Ovary (tissue), 9 donors: ENCODE data around the gene GRIK4. TPM values are rescaled to one million over a fixed set of nuclear protein-coding genes. Genes with fewer than 3 reads are reported as not detected.

Source experiments
- DNase-seq, 5 donors: peaks; one replicate each; pipeline ENCODE4 v3.0.0-alpha.2; 2019 to 2020
- H3K27ac ChIP-seq, 2 donors: fragments of 200-600 bp; one replicate each; pipeline versions ENCODE4 v1.5.1 to v1.8.0; 2019 to 2022
- H3K27me3 ChIP-seq: fragments of 200-600 bp; one replicate; pipeline ENCODE4 v1.8.0; 2022
- H3K36me3 ChIP-seq: fragments of 200-600 bp; sonication (generic); one replicate; pipeline ENCODE4 v1.5.1; 2019
- H3K4me1 ChIP-seq: one replicate; pipeline ENCODE4 v1.8.1; 2013; ENCODE audit warnings: mild to moderate bottlenecking, moderate library complexity; ENCODE audit not compliant: insufficient read depth
- H3K4me3 ChIP-seq: fragments of 200-600 bp; sonication (generic); one replicate; pipeline ENCODE4 v1.5.1; 2017
- H3K9me3 ChIP-seq, 2 donors: fragments of 200-600 bp in 1 of 2; sonication (generic) in 1 of 2; one replicate each; pipeline versions ENCODE4 v1.5.1 to v1.8.1; 2013 to 2019; ENCODE audit warnings: mild to moderate bottlenecking in 1 of 2, moderate library complexity in 1 of 2
- EP300 ChIP-seq: sonication (generic); formaldehyde crosslinking; IDR thresholded peaks from one replicate; pipeline ENCODE4 v1.6.1; 2017; ENCODE audit warnings: antibody characterized with exemption
- POLR2A ChIP-seq: fragments of 450-650 bp; IDR thresholded peaks from one replicate; pipeline ENCODE4 v1.6.1; 2017; ENCODE audit warnings: antibody characterized with exemption, mild to moderate bottlenecking, moderate library complexity
- WGBS, 3 donors: extraction: QIAGEN DNeasy Blood & Tissue Kit in 1 of 3; methylation state at CpG; one replicate each; pipeline versions ENCODE4 v1.1.5 to v1.1.7; 2013 to 2017; 5-methylcytosine and 5-hydroxymethylcytosine counted together
- intact Hi-C, 4 donors: fragments of 100-400 bp; cut with DNase I; formaldehyde crosslinking; loops; one replicate each; pipeline versions ENCODE4 v1.11.0 to v1.15.1; 2022 to 2023
- polyA plus RNA-seq, 2 donors: library from polyadenylated mRNA; stranded (reverse); fragments of 200-250 nt in 1 of 2; fragments of 350-450 nt in 1 of 2; fragmentation: Illumina TruSeq in 1 of 2; extraction: RNeasy Lipid Tissue Mini Kit (QIAGEN cat#74804) in 1 of 2; gene quantifications; one replicate each; pipeline ENCODE4 v1.2.3, GENCODE V29; 2013 to 2014
- total RNA-seq, 7 donors: library from RNA; depleted of rRNA in 2 of 7; stranded (reverse); fragments of >200 nt in 2 of 7; fragmentation: NEBNext Ultra II Directional in 3 of 7; extraction: Animal tissue kit (Norgen Biotek cat#: 25700) in 3 of 7; gene quantifications; one replicate each; pipeline versions ENCODE4 v1.1.0 to v1.2.4, GENCODE V29; 2016 to 2023
- TF ChIP-seq, protein P1 (sequence below), 3 donors: fragments of 450-650 bp in 2 of 3; fragments of 200-600 bp in 1 of 3; IDR thresholded peaks; one replicate each; pipeline versions ENCODE4 v1.5.1 to v1.8.0; 2016 to 2022; ENCODE audit warnings: antibody characterized with exemption in 3 of 3, mild to moderate bottlenecking in 1 of 3
- donor health status: DM: no; HTN: no; CAD: no; lungs with moderate emphysema.
- donor health status: DM: no; HTN: no; CAD: no.
- donor health status: Bipolar disorder and iron deficiency.
- donor health status: DM: yes; HTN: yes; CAD: no.
- donor health status: DM: no; HTN: no; CAD: no.
- donor health status: DM: yes; HTN: yes; CAD: no.

Gene GRIK4
- total and polyA plus RNA-seq, 9 donors: 1.3 to 13.4 (median 2.3) TPM

- no peak overlapping the region for H3K27ac ChIP-seq
- no peaks in the 10 kb centered on the region for H3K27me3 ChIP-seq
- H3K36me3 ChIP-seq: no peaks in the 10 kb centered on the region
- DNase-seq: no peak
- WGBS, 3 donors: 79 to 82% (median 81%) methylated on average over 3 of the region's 3 CpGs
- intact Hi-C loops: loop anchor here in 1 of 4 donors (5.0 kb wide), 1 partner anchor 554 kb away; no protein-coding TSS in a partner anchor
- no peaks in the 10 kb centered on the region for H3K4me1 ChIP-seq
- no peak for TF ChIP-seq EP300
- no peak overlapping the region for H3K4me3 ChIP-seq
- no peaks in the 10 kb centered on the region for H3K9me3 ChIP-seq
Measured at GRCh38 chr11:120918257-120918656, 406.7 kb downstream of the GRIK4 start.

DNA sequence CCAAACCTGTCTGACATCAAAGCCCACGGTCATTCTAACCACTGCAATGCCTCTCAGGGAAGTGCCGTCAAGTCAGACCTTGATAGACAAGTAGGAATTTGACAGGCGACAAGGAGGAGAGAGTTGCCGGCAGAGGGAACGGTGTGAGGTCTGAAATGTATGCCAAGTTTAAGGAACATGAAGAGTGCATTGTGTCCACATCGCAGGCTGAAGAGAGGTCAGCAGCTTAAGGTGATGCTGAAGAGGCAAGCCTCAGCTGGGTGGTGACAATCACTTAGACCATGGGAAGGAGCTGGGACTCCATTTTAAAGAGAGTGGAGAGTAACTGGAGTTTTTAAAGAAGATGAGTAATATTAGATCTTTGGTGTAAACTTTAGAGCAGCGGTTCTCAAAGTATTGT is 407.5 kb downstream of the GRIK4 start:
- 82 to 89% (median 88%) methylated on average over 7 of the region's 7 CpGs for WGBS, 3 donors
- H3K27me3 ChIP-seq: no peaks in the 10 kb centered on the region
- no peaks in the 10 kb centered on the region for H3K4me1 ChIP-seq
- no peak overlapping the region for H3K27ac ChIP-seq
- intact Hi-C loops: loop anchor here in 1 of 4 donors (5.0 kb wide), 1 partner anchor 553 kb away; no protein-coding TSS in a partner anchor
- no peak for DNase-seq
- H3K36me3 ChIP-seq: no peaks in the 10 kb centered on the region
- no peak overlapping the region for H3K4me3 ChIP-seq
- no peak for TF ChIP-seq POLR2A
- no peak for TF ChIP-seq EP300
- TF ChIP-seq, protein P1, sequence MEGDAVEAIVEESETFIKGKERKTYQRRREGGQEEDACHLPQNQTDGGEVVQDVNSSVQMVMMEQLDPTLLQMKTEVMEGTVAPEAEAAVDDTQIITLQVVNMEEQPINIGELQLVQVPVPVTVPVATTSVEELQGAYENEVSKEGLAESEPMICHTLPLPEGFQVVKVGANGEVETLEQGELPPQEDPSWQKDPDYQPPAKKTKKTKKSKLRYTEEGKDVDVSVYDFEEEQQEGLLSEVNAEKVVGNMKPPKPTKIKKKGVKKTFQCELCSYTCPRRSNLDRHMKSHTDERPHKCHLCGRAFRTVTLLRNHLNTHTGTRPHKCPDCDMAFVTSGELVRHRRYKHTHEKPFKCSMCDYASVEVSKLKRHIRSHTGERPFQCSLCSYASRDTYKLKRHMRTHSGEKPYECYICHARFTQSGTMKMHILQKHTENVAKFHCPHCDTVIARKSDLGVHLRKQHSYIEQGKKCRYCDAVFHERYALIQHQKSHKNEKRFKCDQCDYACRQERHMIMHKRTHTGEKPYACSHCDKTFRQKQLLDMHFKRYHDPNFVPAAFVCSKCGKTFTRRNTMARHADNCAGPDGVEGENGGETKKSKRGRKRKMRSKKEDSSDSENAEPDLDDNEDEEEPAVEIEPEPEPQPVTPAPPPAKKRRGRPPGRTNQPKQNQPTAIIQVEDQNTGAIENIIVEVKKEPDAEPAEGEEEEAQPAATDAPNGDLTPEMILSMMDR (IDR thresholded peaks at IDR 0.05): no peak
- H3K9me3 ChIP-seq: no peaks in the 10 kb centered on the region

- no peak overlapping the region for H3K27ac ChIP-seq
- no peak overlapping the region for H3K4me3 ChIP-seq
- H3K9me3 ChIP-seq: no peaks in the 10 kb centered on the region
- no peak for DNase-seq
- H3K4me1 ChIP-seq: no peaks in the 10 kb centered on the region
- intact Hi-C loops: loop anchor here in 1 of 4 donors (5.0 kb wide), 1 partner anchor 553 kb away; no protein-coding TSS in a partner anchor
- WGBS, 3 donors: 69 to 75% (median 72%) methylated on average over 5 of the region's 5 CpGs
- no peaks in the 10 kb centered on the region for H3K27me3 ChIP-seq
- H3K36me3 ChIP-seq: no peaks in the 10 kb centered on the region
- no peak for TF ChIP-seq EP300
- TF ChIP-seq, protein P1 (IDR thresholded peaks at IDR 0.05): no peak
- TF ChIP-seq POLR2A: no peak
Measured at GRCh38 chr11:120919566-120919965, 408.0 kb downstream of the GRIK4 start.

DNA sequence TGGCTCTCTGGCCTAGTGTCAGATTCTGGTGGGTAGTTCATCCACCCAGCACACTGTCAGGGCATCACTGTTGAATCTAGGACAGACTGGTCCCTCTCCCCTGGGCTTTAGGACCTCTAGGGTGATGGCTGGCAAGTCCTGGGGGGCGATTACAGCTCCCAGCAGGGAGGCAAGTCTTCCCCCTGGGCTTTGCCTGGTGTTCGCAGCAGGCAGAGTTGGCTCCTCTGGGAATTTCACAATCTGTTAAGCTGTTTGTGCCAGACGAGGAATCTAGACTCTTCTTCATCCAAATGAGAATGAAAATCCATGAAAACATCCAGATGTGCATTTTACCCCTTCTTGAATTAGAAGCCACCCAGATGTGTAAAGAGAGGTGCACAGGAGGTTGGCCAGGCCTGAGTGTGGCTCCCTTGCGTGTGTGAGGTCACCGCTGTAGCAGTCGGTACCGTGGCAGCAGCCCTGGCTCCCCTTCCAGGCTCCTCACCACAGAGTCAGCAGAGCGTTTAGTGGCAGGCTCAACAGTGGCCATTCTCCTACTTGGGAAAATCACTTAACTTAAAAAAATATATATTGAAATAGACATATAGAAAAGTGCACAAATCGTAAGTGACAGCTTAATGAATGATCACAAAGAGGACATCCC is 412.4 kb downstream of the GRIK4 start:
- intact Hi-C loops: no loop called here
- Histone ChIP-seq H3K9me3 (no peaks in the 10 kb centered on the region), H3K27ac (no peak overlapping the region), H3K36me3 (no peaks in the 10 kb centered on the region), H3K4me3 (no peak overlapping the region), H3K4me1 (no peaks in the 10 kb centered on the region), H3K27me3 (no peaks in the 10 kb centered on the region)
- TF ChIP-seq POLR2A: no peak
- TF ChIP-seq EP300: no peak
- TF ChIP-seq, protein P1 (IDR thresholded peaks at IDR 0.05): no peak
- no peak for DNase-seq
- 84 to 88% (median 84%) methylated on average over 9 of the region's 9 CpGs for WGBS, 3 donors

DNA sequence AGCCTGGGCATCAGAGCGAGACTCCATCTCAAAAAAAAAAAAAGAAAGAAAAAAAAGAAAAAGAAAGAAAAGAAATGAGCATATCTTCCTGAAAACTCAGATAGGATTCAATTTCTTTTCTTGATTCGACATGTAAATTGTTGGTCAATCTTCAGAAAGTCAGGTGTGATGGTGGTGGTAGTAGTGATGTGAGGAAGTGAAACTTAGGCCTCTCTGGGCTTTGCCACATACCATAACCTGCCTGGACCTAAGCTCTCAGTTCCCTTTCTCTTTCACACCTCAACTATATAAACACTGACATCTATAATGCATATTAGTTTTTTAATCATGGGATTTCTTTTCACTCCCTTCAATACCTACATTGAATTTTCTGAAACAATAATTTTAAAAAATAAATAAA is 414.4 kb downstream of the GRIK4 start:
- intact Hi-C loops: no loop called here
- H3K27me3 ChIP-seq: no peaks in the 10 kb centered on the region
- TF ChIP-seq EP300: no peak
- no peak for TF ChIP-seq POLR2A
- TF ChIP-seq, protein P1 (IDR thresholded peaks at IDR 0.05): no peak
- H3K4me1 ChIP-seq: peaks cover under 1% of the 10 kb centered on the region
- no peak overlapping the region for H3K27ac ChIP-seq
- no peaks in the 10 kb centered on the region for H3K36me3 ChIP-seq
- no peaks in the 10 kb centered on the region for H3K9me3 ChIP-seq
- no peak overlapping the region for H3K4me3 ChIP-seq
- no peak for DNase-seq
- WGBS, 3 donors: 95 to 97% (median 96%) methylated on average over 2 of the region's 2 CpGs
